GM23248 (cell line): ENCODE measurements around the gene TBC1D23. TPM values are rescaled to one million over a fixed set of nuclear protein-coding genes. Genes with fewer than 3 reads are reported as not detected.

Experiments used
- DNase-seq: peaks from one replicate; pipeline ENCODE4 v3.0.0-alpha.2; 2015
- H2AFZ ChIP-seq: fragments of 200-600 bp; sonication (generic); 2 replicates; pipeline ENCODE4 v1.6.1; 2016; ENCODE audit warnings: antibody characterized with exemption
- H3F3A ChIP-seq: fragments of 200-600 bp; sonication (generic); 2 replicates; pipeline ENCODE4 v1.6.1; 2016; ENCODE audit warnings: mild to moderate bottlenecking, antibody characterized with exemption, mixed run types; ENCODE audit not compliant: insufficient read depth
- H3K27ac ChIP-seq: fragments of 200-600 bp; sonication (generic); 2 replicates; pipeline ENCODE4 v1.5.1; 2016; ENCODE audit warnings: mild to moderate bottlenecking
- H3K27me3 ChIP-seq: fragments of 200-600 bp; sonication (generic); replicated peaks from 2 replicates; pipeline ENCODE4 v1.6.1; 2016; ENCODE audit warnings: mild to moderate bottlenecking; ENCODE audit not compliant: insufficient read depth
- H3K36me3 ChIP-seq: fragments of 200-600 bp; sonication (generic); 2 replicates; pipeline ENCODE4 v1.6.1; 2016; ENCODE audit warnings: low read depth, mild to moderate bottlenecking
- H3K4me1 ChIP-seq: fragments of 200-600 bp; sonication (generic); 2 replicates; pipeline ENCODE4 v1.6.1; 2016; ENCODE audit warnings: mild to moderate bottlenecking; ENCODE audit not compliant: insufficient read depth
- H3K4me2 ChIP-seq: fragments of 200-600 bp; sonication (generic); one replicate; pipeline ENCODE4 v1.6.1; 2016; ENCODE audit warnings: mild to moderate bottlenecking; ENCODE audit not compliant: unreplicated experiment
- H3K4me3 ChIP-seq: fragments of 200-600 bp; sonication (generic); 2 replicates; pipeline ENCODE4 v1.5.1; 2016; ENCODE audit warnings: mild to moderate bottlenecking
- H3K79me2 ChIP-seq: fragments of 200-600 bp; sonication (generic); 2 replicates; pipeline ENCODE4 v1.6.1; 2016; ENCODE audit warnings: mild to moderate bottlenecking; ENCODE audit not compliant: insufficient read depth
- H3K9ac ChIP-seq: fragments of 200-600 bp; sonication (generic); 2 replicates; pipeline ENCODE4 v1.6.1; 2016; ENCODE audit warnings: mild to moderate bottlenecking
- H3K9me2 ChIP-seq: fragments of 200-600 bp; sonication (generic); 2 replicates; pipeline ENCODE4 v1.6.1; 2016; ENCODE audit warnings: mixed run types, mild to moderate bottlenecking, moderate library complexity; ENCODE audit not compliant: insufficient read depth
- H3K9me3 ChIP-seq: fragments of 200-600 bp; sonication (generic); one replicate; pipeline ENCODE4 v1.6.1; 2017; ENCODE audit warnings: low read depth
- H4K20me1 ChIP-seq: fragments of 200-600 bp; sonication (generic); 2 replicates; pipeline ENCODE4 v1.6.0; 2016; ENCODE audit not compliant: insufficient read depth
- EZH2 ChIP-seq: fragments of 200-600 bp; sonication (generic); IDR thresholded peaks from 2 replicates; pipeline ENCODE4 v1.6.1; 2018; ENCODE audit warnings: antibody characterized with exemption, mild to moderate bottlenecking; ENCODE audit not compliant: insufficient read depth, poor library complexity, severe bottlenecking
- EZH2phosphoT487 ChIP-seq: fragments of 200-600 bp; sonication (generic); IDR thresholded peaks from 2 replicates; pipeline ENCODE4 v1.6.1; 2018; ENCODE audit warnings: antibody characterized with exemption, moderate library complexity, mild to moderate bottlenecking, low read depth; ENCODE audit not compliant: insufficient read depth
- WGBS, 2 experiments: methylation state at CpG; one replicate each; pipeline ENCODE4 v1.1.6; 2015 to 2017; ENCODE audit warnings: low lambda C conversion rate in 2 of 2, low coverage in 1 of 2; ENCODE audit errors: missing lambda C conversion rate in 2 of 2; 5-methylcytosine and 5-hydroxymethylcytosine counted together
- in situ Hi-C: fragments of 300-500 bp; cut with MboI; formaldehyde crosslinking; loops from 2 replicates; pipeline ENCODE4 v1.15.0; 2020
- polyA plus RNA-seq: library from polyadenylated mRNA; unstranded; fragments of >200 nt; fragmentation: Nextera tagmentation; extraction: Ambion mirVana; gene quantifications from 2 replicates; pipeline ENCODE4 v1.2.1, GENCODE V29; 2016
- total RNA-seq: library from RNA; depleted of rRNA; stranded (reverse); fragments of >200 nt; shearing (Covaris generic); gene quantifications from 2 replicates; pipeline ENCODE4 v1.2.3, GENCODE V29; 2014

Gene TBC1D23
- total and polyA plus RNA-seq, 2 experiments from 2014 or later: 54.1 to 82.5 TPM

DNA sequence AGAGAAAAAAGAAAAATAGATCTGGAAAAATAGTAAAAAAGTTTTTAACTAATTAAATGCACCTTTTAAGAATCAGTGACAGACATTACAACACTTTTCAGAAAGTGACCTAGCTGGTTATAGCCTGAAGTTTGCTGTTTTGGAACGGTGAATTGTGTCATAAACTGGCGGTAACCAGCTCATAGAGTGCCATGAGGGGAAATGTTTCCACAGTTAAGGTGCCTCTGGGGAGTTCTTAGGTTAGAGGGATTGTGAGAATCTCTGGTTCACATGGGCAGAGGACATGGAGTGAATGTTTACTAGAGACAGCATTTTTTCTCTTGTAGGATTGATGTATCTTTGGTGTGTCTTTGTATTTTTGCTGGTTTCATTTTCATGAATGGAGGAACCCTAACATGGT is 2.8 kb downstream of the TBC1D23 start:
- Histone ChIP-seq H3K79me2 (peaks cover 73% of the 10 kb centered on the region), H3K9me2 (no peaks in the 10 kb centered on the region), H3K9ac (peak overlapping the region; percentile 63), H3K4me3 (peak overlapping the region; percentile 64), H3K4me2 (peak overlapping the region; percentile 80), H3K27me3 (no peaks in the 10 kb centered on the region), H3K4me1 (peaks cover 74% of the 10 kb centered on the region), H3K9me3 (no peaks in the 10 kb centered on the region), H2AFZ (no peak overlapping the region), H3K36me3 (no peaks in the 10 kb centered on the region; the same call in 1 of the 2 replicates), H3K27ac (peak overlapping the region; percentile 72), H4K20me1 (no peaks in the 10 kb centered on the region), H3F3A (peaks cover 49% of the 10 kb centered on the region)
- 2 to 9% methylated on average over 2 of the region's 2 CpGs for WGBS, 2 experiments
- in situ Hi-C loops: no loop called here
- TF ChIP-seq EZH2: no peak
- peak; percentile 76 for DNase-seq

DNA sequence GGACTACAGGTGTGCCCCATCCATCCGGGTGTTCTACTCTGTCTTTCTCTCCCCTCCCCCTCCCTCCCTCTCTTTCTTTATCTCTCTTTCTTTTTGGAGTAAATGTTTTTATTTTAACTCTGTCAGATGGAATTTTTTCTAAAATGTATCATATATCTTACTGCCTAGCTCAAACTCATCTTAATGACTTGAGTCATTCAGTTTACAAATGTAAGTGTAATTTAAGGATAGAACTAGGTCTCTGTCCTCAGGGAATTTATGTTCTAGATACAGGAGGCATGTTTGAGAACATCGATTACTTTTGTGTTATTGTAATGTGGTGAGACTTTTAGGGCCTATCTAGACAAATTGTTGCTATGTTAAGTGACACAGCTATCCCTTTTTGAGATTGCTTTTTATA is 3.5 kb downstream of the TBC1D23 start:
- WGBS, 2 experiments: 40 to 57% methylated on average over 2 of the region's 2 CpGs
- Histone ChIP-seq H3F3A (peaks cover 56% of the 10 kb centered on the region), H3K27me3 (no peaks in the 10 kb centered on the region), H3K79me2 (peaks cover 80% of the 10 kb centered on the region), H3K4me2 (peak overlapping the region; percentile 80), H3K4me1 (peaks cover 78% of the 10 kb centered on the region), H4K20me1 (no peaks in the 10 kb centered on the region), H3K9ac (peak overlapping the region; percentile 63), H3K27ac (peak overlapping the region; percentile 72), H3K4me3 (peak overlapping the region; percentile 64), H3K9me2 (no peaks in the 10 kb centered on the region), H3K36me3 (no peaks in the 10 kb centered on the region; the same call in 1 of the 2 replicates), H2AFZ (no peak overlapping the region), H3K9me3 (no peaks in the 10 kb centered on the region)
- in situ Hi-C loops: no loop called here
- no peak for TF ChIP-seq EZH2
- TF ChIP-seq EZH2phosphoT487: no peak
- DNase-seq: peak; percentile 54

DNA sequence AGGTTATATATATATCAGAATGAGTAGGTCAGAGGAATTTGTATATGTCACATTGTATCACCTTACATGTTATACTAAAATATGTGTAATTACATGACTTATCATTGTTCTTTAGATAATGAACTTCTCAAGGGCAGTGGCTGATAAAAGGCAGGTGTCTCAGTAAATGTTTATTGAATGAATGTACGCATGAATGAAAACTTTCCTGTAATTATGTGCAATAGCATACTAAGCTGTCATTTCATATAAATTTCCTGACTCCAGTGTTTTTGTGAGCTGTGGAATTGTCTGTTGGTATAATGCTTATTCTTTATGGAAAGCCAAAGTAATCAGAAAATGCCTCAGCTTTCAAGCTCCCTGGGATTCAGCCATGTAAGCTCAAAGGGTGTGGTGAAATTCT is 4.2 kb downstream of the TBC1D23 start:
- in situ Hi-C loops: no loop called here
- TF ChIP-seq EZH2: no peak
- TF ChIP-seq EZH2phosphoT487: no peak
- H2AFZ ChIP-seq: no peak overlapping the region
- H3K79me2 ChIP-seq: peaks cover 81% of the 10 kb centered on the region
- H3K27ac ChIP-seq: no peak overlapping the region
- WGBS, 2 experiments: 84 to 100% methylated on average over 1 of the region's 1 CpG
- H4K20me1 ChIP-seq: no peaks in the 10 kb centered on the region
- peaks cover 75% of the 10 kb centered on the region for H3K4me1 ChIP-seq
- H3K4me3 ChIP-seq: peak overlapping the region; percentile 64; the same call in 1 of the 2 replicates
- H3K9ac ChIP-seq: 0 out of 2 replicates have a peak overlapping the region, but pooled peaks have one; percentile 63
- H3K9me3 ChIP-seq: no peaks in the 10 kb centered on the region
- no peaks in the 10 kb centered on the region; the same call in 1 of the 2 replicates for H3K36me3 ChIP-seq
- no peaks in the 10 kb centered on the region for H3K27me3 ChIP-seq
- DNase-seq: no peak
- peaks cover 61% of the 10 kb centered on the region for H3F3A ChIP-seq
- H3K9me2 ChIP-seq: no peaks in the 10 kb centered on the region
- peak overlapping the region; percentile 80 for H3K4me2 ChIP-seq

DNA sequence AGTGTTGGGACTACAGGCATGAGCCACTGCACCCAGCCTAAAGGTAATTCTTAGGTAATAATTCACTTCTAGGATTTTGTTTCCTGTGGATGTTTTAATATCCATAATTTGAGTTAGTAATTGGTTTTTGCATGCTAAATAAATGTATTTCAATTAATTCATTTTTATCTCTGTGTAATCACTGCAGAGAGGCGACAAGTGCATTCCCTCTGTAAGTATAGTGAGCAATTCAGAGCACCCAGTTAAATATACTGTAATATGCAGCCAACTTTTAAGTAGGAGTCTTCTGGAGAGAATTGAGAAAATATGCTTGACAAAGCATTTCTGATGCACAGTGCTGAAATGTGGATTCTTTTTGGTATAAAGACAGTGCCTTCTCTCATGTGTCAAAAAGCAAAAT is 5.7 kb downstream of the TBC1D23 start:
- Histone ChIP-seq H3K9ac (no peak overlapping the region), H3K9me2 (no peaks in the 10 kb centered on the region), H3K4me1 (peaks cover 83% of the 10 kb centered on the region), H3K4me2 (no peak overlapping the region), H3K27me3 (no peaks in the 10 kb centered on the region), H3K27ac (no peak overlapping the region), H3K4me3 (no peak overlapping the region), H4K20me1 (no peaks in the 10 kb centered on the region), H3K36me3 (no peaks in the 10 kb centered on the region; the same call in 1 of the 2 replicates), H3F3A (peaks cover 69% of the 10 kb centered on the region), H3K9me3 (no peaks in the 10 kb centered on the region), H2AFZ (no peak overlapping the region), H3K79me2 (peaks cover 94% of the 10 kb centered on the region)
- WGBS, 2 experiments: 95 to 100% methylated on average over 1 of the region's 1 CpG
- TF ChIP-seq EZH2: no peak
- TF ChIP-seq EZH2phosphoT487: no peak
- DNase-seq: no peak
- in situ Hi-C loops: no loop called here

DNA sequence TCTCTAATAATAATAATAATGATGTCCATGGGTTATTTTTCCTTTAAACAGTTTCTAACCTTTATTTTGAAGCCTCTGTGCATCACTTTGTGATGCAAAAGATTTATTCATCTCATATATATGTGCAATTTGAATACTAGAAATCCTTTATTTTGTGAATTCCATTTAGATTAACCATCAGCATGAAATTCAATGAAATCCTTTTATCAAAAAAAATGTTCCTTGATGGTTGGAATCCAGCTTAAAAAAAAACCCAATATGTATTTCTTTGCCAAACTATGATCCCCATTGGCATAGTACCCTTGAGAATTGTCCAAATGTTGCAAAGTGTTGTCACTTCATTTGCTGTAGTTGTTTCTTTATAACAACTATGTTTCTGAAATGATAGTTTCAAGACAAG is 7.4 kb downstream of the TBC1D23 start:
- Histone ChIP-seq H3K4me1 (peaks cover 70% of the 10 kb centered on the region), H4K20me1 (no peaks in the 10 kb centered on the region), H3K27me3 (no peaks in the 10 kb centered on the region), H3K4me2 (peak overlapping the region; percentile 70), H3K36me3 (no peaks in the 10 kb centered on the region; the same call in 1 of the 2 replicates), H2AFZ (no peak overlapping the region), H3K79me2 (peaks cover 93% of the 10 kb centered on the region), H3K9me3 (no peaks in the 10 kb centered on the region), H3K9ac (no peak overlapping the region), H3K9me2 (no peaks in the 10 kb centered on the region), H3K27ac (peak overlapping the region; percentile 88), H3K4me3 (peak overlapping the region; percentile 42), H3F3A (peaks cover 62% of the 10 kb centered on the region)
- TF ChIP-seq EZH2phosphoT487 (no peak), EZH2 (no peak)
- DNase-seq: peak; percentile 45
- in situ Hi-C loops: no loop called here
